H9 (cell line): ENCODE data around the gene IL18BP. TPM values are rescaled to one million over a fixed set of nuclear protein-coding genes. Genes with fewer than 3 reads are reported as not detected.

Experiments
- DNase-seq: peaks from one replicate; pipeline ENCODE4 v3.0.0-alpha.2; 2017
- H2AFZ ChIP-seq: one replicate; pipeline ENCODE4 v1.6.1; 2013; ENCODE audit warnings: mild to moderate bottlenecking, low read length, control low read depth, moderate library complexity
- H2AK5ac ChIP-seq: 2 replicates; pipeline ENCODE4 v1.6.1; 2013; ENCODE audit warnings: low read length, control low read depth, mixed read lengths; ENCODE audit not compliant: insufficient read length
- H2BK120ac ChIP-seq: one replicate; pipeline ENCODE4 v1.6.1; 2013; ENCODE audit warnings: low read depth, mild to moderate bottlenecking, low read length, control low read depth, inconsistent platforms; ENCODE audit not compliant: poor library complexity, severe bottlenecking
- H2BK12ac ChIP-seq: 2 replicates; pipeline ENCODE4 v1.6.1; 2013; ENCODE audit warnings: low read length, control low read depth, mixed read lengths, low read depth; ENCODE audit not compliant: insufficient read length
- H2BK15ac ChIP-seq: 2 replicates; pipeline ENCODE4 v1.6.1; 2013; ENCODE audit warnings: low read depth, low read length, control low read depth
- H2BK20ac ChIP-seq: one replicate; pipeline ENCODE4 v1.6.1; 2013; ENCODE audit warnings: low read depth, mild to moderate bottlenecking, low read length, control low read depth, inconsistent platforms; ENCODE audit not compliant: poor library complexity, severe bottlenecking
- H2BK5ac ChIP-seq: 2 replicates; pipeline ENCODE4 v1.6.1; 2013; ENCODE audit warnings: low read length, control low read depth, mixed read lengths; ENCODE audit not compliant: insufficient read length
- H3K14ac ChIP-seq: 2 replicates; pipeline ENCODE4 v1.6.1; 2013; ENCODE audit warnings: low read length, control low read depth; ENCODE audit not compliant: insufficient read depth
- H3K18ac ChIP-seq: 2 replicates; pipeline ENCODE4 v1.6.1; 2013; ENCODE audit warnings: low read depth, mild to moderate bottlenecking, mixed read lengths, low read length, control low read depth; ENCODE audit not compliant: insufficient read length
- H3K23ac ChIP-seq: 2 replicates; pipeline ENCODE4 v1.6.1; 2013; ENCODE audit warnings: low read length, control low read depth, mixed read lengths, low read depth; ENCODE audit not compliant: insufficient read length
- H3K23me2 ChIP-seq: 2 replicates; pipeline ENCODE4 v1.6.1; 2013; ENCODE audit warnings: low read depth, mild to moderate bottlenecking, mixed read lengths, low read length, control low read depth; ENCODE audit not compliant: insufficient read length, poor library complexity, severe bottlenecking
- H3K27ac ChIP-seq: 2 replicates; pipeline ENCODE4 v1.5.1; 2013; ENCODE audit warnings: low read length, control low read depth, mixed read lengths, low read depth; ENCODE audit not compliant: insufficient read length
- H3K27me3 ChIP-seq: 2 replicates; pipeline ENCODE4 v1.6.1; 2013; ENCODE audit warnings: low read length, control low read depth, inconsistent platforms; ENCODE audit not compliant: insufficient read depth
- H3K4ac ChIP-seq: 2 replicates; pipeline ENCODE4 v1.6.1; 2013; ENCODE audit warnings: low read depth, mild to moderate bottlenecking, control low read depth, inconsistent platforms, low read length, moderate library complexity
- H3K4me1 ChIP-seq: 2 replicates; pipeline ENCODE4 v1.6.1; 2013; ENCODE audit warnings: low read length, control low read depth, inconsistent platforms; ENCODE audit not compliant: insufficient read depth
- H3K4me2 ChIP-seq: 2 replicates; pipeline ENCODE4 v1.6.1; 2013; ENCODE audit warnings: low read length, control low read depth, mixed read lengths; ENCODE audit not compliant: insufficient read length, insufficient read depth
- H3K56ac ChIP-seq: 2 replicates; pipeline ENCODE4 v1.6.1; 2013; ENCODE audit warnings: low read depth, mild to moderate bottlenecking, mixed read lengths, low read length, control low read depth; ENCODE audit not compliant: insufficient read length
- H3K79me1 ChIP-seq: 2 replicates; pipeline ENCODE4 v1.6.1; 2013; ENCODE audit warnings: low read depth, mild to moderate bottlenecking, moderate library complexity, low read length, control low read depth, inconsistent platforms; ENCODE audit not compliant: insufficient read depth, poor library complexity, severe bottlenecking
- H3K79me2 ChIP-seq: 2 replicates; pipeline ENCODE4 v1.6.1; 2013; ENCODE audit warnings: low read length, control low read depth, inconsistent platforms; ENCODE audit not compliant: insufficient read depth
- H3K9ac ChIP-seq: 2 replicates; pipeline ENCODE4 v1.6.1; 2013; ENCODE audit warnings: low read length, control low read depth, mixed read lengths; ENCODE audit not compliant: insufficient read length; ENCODE audit errors: extremely low read depth
- H3K9me3 ChIP-seq: one replicate; pipeline ENCODE4 v1.6.1; 2013; ENCODE audit warnings: low read depth, low read length, inconsistent platforms; ENCODE audit not compliant: control insufficient read depth
- H3T11ph ChIP-seq: one replicate; pipeline ENCODE4 v1.6.1; 2013; ENCODE audit warnings: mild to moderate bottlenecking, low read length, control low read depth, inconsistent platforms
- H4K20me1 ChIP-seq: one replicate; pipeline ENCODE4 v1.6.1; 2013; ENCODE audit not compliant: control insufficient read depth, insufficient read length, insufficient read depth
- H4K5ac ChIP-seq: 2 replicates; pipeline ENCODE4 v1.6.1; 2013; ENCODE audit warnings: low read depth, mild to moderate bottlenecking, mixed read lengths, low read length, control low read depth; ENCODE audit not compliant: insufficient read length
- H4K8ac ChIP-seq: replicated peaks from 2 replicates; pipeline ENCODE4 v1.6.1; 2013; ENCODE audit warnings: low read length, control low read depth, mixed read lengths, low read depth; ENCODE audit not compliant: insufficient read length
- H4K91ac ChIP-seq: 2 replicates; pipeline ENCODE4 v1.6.1; 2013; ENCODE audit warnings: low read depth, mild to moderate bottlenecking, moderate library complexity, mixed read lengths, low read length, control low read depth; ENCODE audit not compliant: insufficient read length
- H3K27ac Mint-ChIP-seq, 3 experiments: 2 replicates in 2 of 3; 3 replicates in 1 of 3; pipeline ENCODE4 v1.8.0; 2020 to 2021; ENCODE audit warnings: mixed read lengths in 3 of 3, mild to moderate bottlenecking in 1 of 3, moderate library complexity in 1 of 3
- H3K27me3 Mint-ChIP-seq: 2 replicates; pipeline ENCODE4 v1.8.0; 2021; ENCODE audit warnings: low read depth, mild to moderate bottlenecking, moderate library complexity, mixed read lengths
- H3K36me3 Mint-ChIP-seq, 3 experiments: 2 replicates in 2 of 3; 3 replicates in 1 of 3; pipeline ENCODE4 v1.8.0; 2020 to 2021; ENCODE audit warnings: low read depth in 3 of 3, mixed read lengths in 3 of 3; ENCODE audit not compliant: insufficient read depth in 1 of 3
- H3K4me1 Mint-ChIP-seq, 2 experiments: 2 replicates each; pipeline ENCODE4 v1.8.0; 2020; ENCODE audit warnings: mixed read lengths in 2 of 2
- H3K4me3 Mint-ChIP-seq, 2 experiments: 2 replicates in 1 of 2; 3 replicates in 1 of 2; pipeline ENCODE4 v1.8.0; 2020 to 2021; ENCODE audit warnings: mild to moderate bottlenecking in 2 of 2, mixed read lengths in 2 of 2, moderate library complexity in 1 of 2
- H3K9me3 Mint-ChIP-seq, 2 experiments: 2 replicates in 1 of 2; 3 replicates in 1 of 2; pipeline ENCODE4 v1.8.0; 2020; ENCODE audit warnings: mild to moderate bottlenecking in 2 of 2, mixed read lengths in 2 of 2, moderate library complexity in 1 of 2
- WGBS: extraction: QIAGEN DNeasy Blood & Tissue Kit; methylation state at CpG from one replicate; pipeline ENCODE4 v1.1.7; 2013; ENCODE audit warnings: missing lambda C conversion rate, low lambda C conversion rate, mixed read lengths; ENCODE audit not compliant: insufficient read length; ENCODE audit errors: extremely low coverage; 5-methylcytosine and 5-hydroxymethylcytosine counted together
- total RNA-seq: library from RNA; stranded (reverse); gene quantifications from 2 replicates; pipeline ENCODE4 v1.2.1, GENCODE V29; 2021
- TF ChIP-seq, protein P1 (sequence below): fragments of 200-600 bp; sonication (generic); conservative IDR thresholded peaks from 3 replicates; pipeline ENCODE4 v1.8.0; 2021; ENCODE audit warnings: antibody characterized with exemption, mild to moderate bottlenecking

Gene IL18BP
- total RNA-seq, 1 experiment from 2014 or later = 10.2 TPM

DNA sequence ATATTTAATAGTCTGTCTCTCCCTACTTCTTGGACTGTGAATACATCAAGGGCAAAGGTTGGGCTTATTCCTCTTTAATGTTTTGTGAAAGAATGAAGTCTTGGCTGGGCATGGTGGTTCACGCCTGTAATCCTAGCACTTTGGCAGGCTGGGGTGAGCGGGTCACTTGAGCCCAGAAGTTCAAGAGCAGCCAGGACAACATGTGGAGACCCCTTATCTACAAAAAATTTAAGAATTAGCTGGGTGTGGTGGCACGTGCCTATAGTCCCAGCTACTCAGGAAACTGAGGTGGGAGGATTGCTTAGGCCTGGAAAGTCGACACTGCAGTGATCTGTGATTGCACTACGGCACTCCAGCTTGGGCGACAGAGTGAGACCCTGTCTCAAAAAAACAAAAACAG lies 49.7 kb upstream of the IL18BP start:
- no peaks in the 10 kb centered on the region for H3K27me3 ChIP-seq
- H2BK120ac ChIP-seq = no peak overlapping the region
- H4K91ac ChIP-seq = no peak overlapping the region
- no peak overlapping the region for H3K18ac ChIP-seq
- no peak overlapping the region for H2BK20ac ChIP-seq
- H3K4me1 ChIP-seq = no peaks in the 10 kb centered on the region
- H2AK5ac ChIP-seq = no peak overlapping the region
- no peak overlapping the region for H3K27ac ChIP-seq
- no peak overlapping the region for H2BK12ac ChIP-seq
- H4K8ac ChIP-seq = no peak overlapping the region
- no peak overlapping the region for H3K23ac ChIP-seq
- H3K56ac ChIP-seq = no peak overlapping the region
- H3K27ac Mint-ChIP-seq = no peak overlapping the region
- H3T11ph ChIP-seq = no peak overlapping the region
- no peaks in the 10 kb centered on the region for H3K9me3 Mint-ChIP-seq
- no peaks in the 10 kb centered on the region for H3K79me2 ChIP-seq
- H2BK15ac ChIP-seq = no peak overlapping the region
- no peak for DNase-seq
- no peak overlapping the region for H3K4ac ChIP-seq
- no CpG with 5 or more reads among the region's 6 CpGs for WGBS
- no peak overlapping the region for H3K4me2 ChIP-seq
- TF ChIP-seq, protein P1, sequence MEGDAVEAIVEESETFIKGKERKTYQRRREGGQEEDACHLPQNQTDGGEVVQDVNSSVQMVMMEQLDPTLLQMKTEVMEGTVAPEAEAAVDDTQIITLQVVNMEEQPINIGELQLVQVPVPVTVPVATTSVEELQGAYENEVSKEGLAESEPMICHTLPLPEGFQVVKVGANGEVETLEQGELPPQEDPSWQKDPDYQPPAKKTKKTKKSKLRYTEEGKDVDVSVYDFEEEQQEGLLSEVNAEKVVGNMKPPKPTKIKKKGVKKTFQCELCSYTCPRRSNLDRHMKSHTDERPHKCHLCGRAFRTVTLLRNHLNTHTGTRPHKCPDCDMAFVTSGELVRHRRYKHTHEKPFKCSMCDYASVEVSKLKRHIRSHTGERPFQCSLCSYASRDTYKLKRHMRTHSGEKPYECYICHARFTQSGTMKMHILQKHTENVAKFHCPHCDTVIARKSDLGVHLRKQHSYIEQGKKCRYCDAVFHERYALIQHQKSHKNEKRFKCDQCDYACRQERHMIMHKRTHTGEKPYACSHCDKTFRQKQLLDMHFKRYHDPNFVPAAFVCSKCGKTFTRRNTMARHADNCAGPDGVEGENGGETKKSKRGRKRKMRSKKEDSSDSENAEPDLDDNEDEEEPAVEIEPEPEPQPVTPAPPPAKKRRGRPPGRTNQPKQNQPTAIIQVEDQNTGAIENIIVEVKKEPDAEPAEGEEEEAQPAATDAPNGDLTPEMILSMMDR = no peak
- no peak overlapping the region for H4K5ac ChIP-seq
- no peak overlapping the region for H3K14ac ChIP-seq
- peaks cover 2 to 3% of the 10 kb centered on the region in 2 experiments; a peak in 2 of 4 replicates for H3K4me1 Mint-ChIP-seq
- H2AFZ ChIP-seq = no peak overlapping the region
- H3K36me3 Mint-ChIP-seq = no peaks in the 10 kb centered on the region
- peaks cover 3% of the 10 kb centered on the region for H3K79me1 ChIP-seq
- H2BK5ac ChIP-seq = no peak overlapping the region
- H3K27me3 Mint-ChIP-seq = no peaks in the 10 kb centered on the region; the same call in 1 of the 2 replicates
- H3K23me2 ChIP-seq = no peaks in the 10 kb centered on the region
- no peaks in the 10 kb centered on the region for H4K20me1 ChIP-seq
- H3K9ac ChIP-seq = no peak overlapping the region
- H3K4me3 Mint-ChIP-seq = no peak overlapping the region
- H3K9me3 ChIP-seq = no peaks in the 10 kb centered on the region
